ENCODE data around the gene PTPRB. TPM values are rescaled to one million over a fixed set of nuclear protein-coding genes. Genes with fewer than 3 reads are reported as not detected.

PTPRB gene
- total and polyA plus RNA-seq, 2 experiments from 2014 or later = 0.36 to 1.7 TPM

DNA sequence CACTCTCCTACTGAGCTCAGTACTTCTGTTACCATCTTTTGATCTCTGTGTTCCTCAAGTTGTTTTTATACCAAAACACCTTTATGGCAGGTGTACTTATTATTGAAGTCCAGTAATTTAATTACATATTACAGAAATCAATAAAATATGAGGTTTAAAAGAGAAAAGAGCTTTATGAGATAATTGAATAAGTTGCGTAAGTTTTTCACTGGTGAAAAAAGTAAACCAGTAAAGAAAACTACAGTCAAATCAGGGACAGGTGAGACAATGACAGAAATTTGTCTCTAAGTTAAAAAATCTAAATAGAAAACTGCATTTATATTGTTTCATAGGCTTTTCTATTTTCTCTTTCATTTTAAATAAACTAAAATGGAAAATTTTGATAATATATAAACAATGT is 29.1 kb upstream of the PTPRB start:
- H3K9me3 ChIP-seq (ENCODE audit: low read depth) = no peaks in the 10 kb centered on the region
- no peaks in the 10 kb centered on the region for H4K20me1 ChIP-seq (ENCODE audit: insufficient read depth, poor library complexity, severe bottlenecking)
- H3K79me2 ChIP-seq = no peaks in the 10 kb centered on the region
- TF ChIP-seq, protein P1, sequence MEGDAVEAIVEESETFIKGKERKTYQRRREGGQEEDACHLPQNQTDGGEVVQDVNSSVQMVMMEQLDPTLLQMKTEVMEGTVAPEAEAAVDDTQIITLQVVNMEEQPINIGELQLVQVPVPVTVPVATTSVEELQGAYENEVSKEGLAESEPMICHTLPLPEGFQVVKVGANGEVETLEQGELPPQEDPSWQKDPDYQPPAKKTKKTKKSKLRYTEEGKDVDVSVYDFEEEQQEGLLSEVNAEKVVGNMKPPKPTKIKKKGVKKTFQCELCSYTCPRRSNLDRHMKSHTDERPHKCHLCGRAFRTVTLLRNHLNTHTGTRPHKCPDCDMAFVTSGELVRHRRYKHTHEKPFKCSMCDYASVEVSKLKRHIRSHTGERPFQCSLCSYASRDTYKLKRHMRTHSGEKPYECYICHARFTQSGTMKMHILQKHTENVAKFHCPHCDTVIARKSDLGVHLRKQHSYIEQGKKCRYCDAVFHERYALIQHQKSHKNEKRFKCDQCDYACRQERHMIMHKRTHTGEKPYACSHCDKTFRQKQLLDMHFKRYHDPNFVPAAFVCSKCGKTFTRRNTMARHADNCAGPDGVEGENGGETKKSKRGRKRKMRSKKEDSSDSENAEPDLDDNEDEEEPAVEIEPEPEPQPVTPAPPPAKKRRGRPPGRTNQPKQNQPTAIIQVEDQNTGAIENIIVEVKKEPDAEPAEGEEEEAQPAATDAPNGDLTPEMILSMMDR (IDR thresholded peaks at IDR 0.05; ENCODE audit: poor library complexity) = no peak
- no peak for DNase-seq (ENCODE audit: low spot score)
- H3K9me2 ChIP-seq (replicated peaks; ENCODE audit: insufficient read depth) = no peaks in the 10 kb centered on the region
- H3K27ac ChIP-seq = no peak overlapping the region
- H3K4me2 ChIP-seq = no peak overlapping the region
- WGBS (ENCODE audit: low lambda C conversion rate, missing lambda C conversion rate) = 97% methylated on average over 1 of the region's 1 CpG
- no peak overlapping the region for H3K4me3 ChIP-seq
- no peaks in the 10 kb centered on the region for H3K4me1 ChIP-seq (ENCODE audit: insufficient read depth)
- H3K27me3 ChIP-seq = peaks cover 3% of the 10 kb centered on the region
- no peak overlapping the region for H2AFZ ChIP-seq
- H3K36me3 ChIP-seq (replicated peaks; ENCODE audit: insufficient read depth, low read depth) = no peaks in the 10 kb centered on the region

DNA sequence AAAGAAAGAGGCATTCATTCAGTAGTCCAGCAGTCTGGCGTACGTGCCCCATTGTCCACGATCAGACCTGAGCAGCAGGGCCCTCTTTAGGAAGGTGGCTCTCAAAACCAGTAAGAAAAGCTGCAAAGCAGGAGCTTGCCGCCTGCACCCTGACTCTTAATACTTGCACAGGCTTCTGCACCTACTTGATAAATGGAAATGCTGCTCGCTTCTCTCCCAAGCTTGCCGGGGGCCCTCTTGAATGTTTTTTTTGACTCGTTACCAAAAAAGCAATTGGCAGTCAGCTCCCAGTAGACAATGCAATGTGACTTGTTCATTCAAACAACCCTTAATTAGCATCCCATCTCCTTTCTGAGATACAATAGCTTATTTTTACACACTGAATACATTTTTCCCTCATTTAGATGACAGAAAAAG is 27.2 kb upstream of the PTPRB start:
- Histone ChIP-seq H3K4me1 (ENCODE audit: insufficient read depth) (no peaks in the 10 kb centered on the region), H3K4me3 (no peak overlapping the region), H4K20me1 (ENCODE audit: insufficient read depth, poor library complexity, severe bottlenecking) (no peaks in the 10 kb centered on the region), H3K9me3 (ENCODE audit: low read depth) (no peaks in the 10 kb centered on the region), H3K27ac (no peak overlapping the region), H3K4me2 (no peak overlapping the region), H3K36me3 (replicated peaks; ENCODE audit: insufficient read depth, low read depth) (no peaks in the 10 kb centered on the region), H3K27me3 (peaks cover 3% of the 10 kb centered on the region), H3K79me2 (no peaks in the 10 kb centered on the region), H2AFZ (no peak overlapping the region), H3K9me2 (replicated peaks; ENCODE audit: insufficient read depth) (no peaks in the 10 kb centered on the region)
- TF ChIP-seq EZH2phosphoT487 (IDR thresholded peaks at IDR 0.05; ENCODE audit: low read depth, severe bottlenecking, unreplicated experiment) (no peak), EZH2 (IDR thresholded peaks at IDR 0.05; ENCODE audit: borderline replicate concordance) (no peak)
- TF ChIP-seq, protein P1 (IDR thresholded peaks at IDR 0.05; ENCODE audit: poor library complexity) = no peak
- WGBS (ENCODE audit: low lambda C conversion rate, missing lambda C conversion rate) = 54% methylated on average over 7 of the region's 7 CpGs
- no peak for DNase-seq (ENCODE audit: low spot score)

DNA sequence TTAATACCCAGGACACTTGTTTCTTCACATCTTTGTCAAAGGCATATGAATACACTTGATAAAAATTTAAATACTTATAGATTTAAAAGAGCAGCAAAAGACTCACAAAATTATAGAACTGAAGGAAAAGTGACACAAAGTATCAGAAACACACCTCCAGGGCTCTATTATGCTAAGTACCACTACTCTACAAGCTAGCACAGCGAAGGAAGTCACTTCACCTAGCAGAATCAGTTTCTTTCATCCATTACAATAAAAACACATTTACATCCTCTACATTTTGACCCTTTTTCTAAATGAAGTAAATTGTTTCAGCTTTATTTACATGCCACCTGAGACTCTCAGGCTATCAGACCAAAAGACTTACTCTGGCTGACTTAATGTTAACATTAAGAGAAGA is 26.6 kb upstream of the PTPRB start:
- Histone ChIP-seq H4K20me1 (ENCODE audit: insufficient read depth, poor library complexity, severe bottlenecking) (no peaks in the 10 kb centered on the region), H3K9me2 (replicated peaks; ENCODE audit: insufficient read depth) (no peaks in the 10 kb centered on the region), H3K4me1 (ENCODE audit: insufficient read depth) (no peaks in the 10 kb centered on the region), H3K4me3 (no peak overlapping the region), H3K4me2 (no peak overlapping the region), H3K36me3 (replicated peaks; ENCODE audit: insufficient read depth, low read depth) (no peaks in the 10 kb centered on the region), H3K9me3 (ENCODE audit: low read depth) (no peaks in the 10 kb centered on the region), H2AFZ (no peak overlapping the region), H3K79me2 (no peaks in the 10 kb centered on the region), H3K27ac (no peak overlapping the region), H3K27me3 (peaks cover 3% of the 10 kb centered on the region)
- TF ChIP-seq, protein P1 (IDR thresholded peaks at IDR 0.05; ENCODE audit: poor library complexity) = no peak
- no peak for TF ChIP-seq EZH2 (IDR thresholded peaks at IDR 0.05; ENCODE audit: borderline replicate concordance)
- no peak for DNase-seq (ENCODE audit: low spot score)
- WGBS (ENCODE audit: low lambda C conversion rate, missing lambda C conversion rate) = 88% methylated on average over 1 of the region's 1 CpG

DNA sequence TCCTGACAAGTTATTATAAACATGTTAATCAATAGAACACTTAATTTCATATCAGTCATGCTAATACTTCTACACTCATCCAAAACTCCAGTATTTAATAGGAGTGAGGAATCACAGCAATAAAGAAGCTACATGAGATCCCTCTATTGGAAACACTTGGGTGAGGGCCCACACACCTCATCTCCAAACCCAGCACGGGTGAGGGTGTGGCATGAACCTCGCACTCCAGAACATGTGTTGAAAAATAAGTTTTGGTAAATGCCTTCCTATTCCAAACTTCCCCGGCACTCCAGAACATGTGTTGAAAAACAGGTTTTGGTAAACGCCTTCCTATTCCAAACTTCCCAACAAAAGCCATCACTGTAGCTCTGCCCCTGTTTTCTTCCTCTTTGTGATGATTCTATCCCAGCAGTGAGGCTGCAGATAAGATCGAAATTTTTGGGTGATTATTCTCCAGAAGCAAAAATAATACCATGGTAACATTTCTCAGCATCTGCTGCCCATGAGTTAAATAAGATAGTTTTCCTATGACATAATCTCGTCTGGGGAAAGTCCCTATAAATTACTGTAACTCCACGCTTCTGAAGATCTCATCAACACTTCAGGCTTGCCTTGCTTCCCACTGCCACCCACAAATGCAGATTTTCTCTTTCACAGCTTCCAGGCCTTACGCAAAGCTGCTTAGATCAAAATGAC is 24.4 kb upstream of the PTPRB start:
- H3K27ac ChIP-seq = no peak overlapping the region
- DNase-seq (ENCODE audit: low spot score) = no peak
- H3K27me3 ChIP-seq = peaks cover 3% of the 10 kb centered on the region
- no peak for TF ChIP-seq EZH2 (IDR thresholded peaks at IDR 0.05; ENCODE audit: borderline replicate concordance)
- TF ChIP-seq, protein P1 (IDR thresholded peaks at IDR 0.05; ENCODE audit: poor library complexity) = no peak
- no peak for TF ChIP-seq EZH2phosphoT487 (IDR thresholded peaks at IDR 0.05; ENCODE audit: low read depth, severe bottlenecking, unreplicated experiment)
- no peaks in the 10 kb centered on the region for H3K9me3 ChIP-seq (ENCODE audit: low read depth)
- no peaks in the 10 kb centered on the region for H3K36me3 ChIP-seq (replicated peaks; ENCODE audit: insufficient read depth, low read depth)
- H3K4me1 ChIP-seq (ENCODE audit: insufficient read depth) = no peaks in the 10 kb centered on the region
- H3K9me2 ChIP-seq (replicated peaks; ENCODE audit: insufficient read depth) = no peaks in the 10 kb centered on the region
- H3K4me3 ChIP-seq = no peak overlapping the region
- H4K20me1 ChIP-seq (ENCODE audit: insufficient read depth, poor library complexity, severe bottlenecking) = no peaks in the 10 kb centered on the region
- no peaks in the 10 kb centered on the region for H3K79me2 ChIP-seq
- no peak overlapping the region for H2AFZ ChIP-seq
- 82% methylated on average over 8 of the region's 8 CpGs for WGBS (ENCODE audit: low lambda C conversion rate, missing lambda C conversion rate)
- no peak overlapping the region for H3K4me2 ChIP-seq

Data from hepatocyte (in vitro differentiated cells).